Measurements from ENCODE around the gene GPC5.
"Not testable (repeated sequence)": the region's sequence is repeated elsewhere in the genome, so short reads cannot be mapped to it uniquely, and the experiment has no call there.

GPC5 gene

GRCh38 chr13:91389186-91389585, 9.2 kb upstream of the GPC5 start:
- H3K9me3 Mint-ChIP-seq: no peaks in the 10 kb centered on the region
- no peaks in the 10 kb centered on the region for H3K36me3 Mint-ChIP-seq (ENCODE audit: low read depth)
- H3K4me1 Mint-ChIP-seq (ENCODE audit: low read depth): no peaks in the 10 kb centered on the region
- intact Hi-C loops (cut with micrococcal nuclease): no loop called here
- H3K27ac Mint-ChIP-seq: no peak overlapping the region
- no peak overlapping the region for H3K4me3 Mint-ChIP-seq
- peaks cover 10% of the 10 kb centered on the region for H3K27me3 Mint-ChIP-seq

GRCh38 chr13:91397595-91397994, 826 bp upstream of the GPC5 start:
- Mint-ChIP-seq H3K27ac (no peak overlapping the region), H3K4me3 (no peak overlapping the region), H3K36me3 (ENCODE audit: low read depth) (no peaks in the 10 kb centered on the region), H3K9me3 (no peaks in the 10 kb centered on the region), H3K4me1 (ENCODE audit: low read depth) (peaks cover 20% of the 10 kb centered on the region), H3K27me3 (peaks cover 58% of the 10 kb centered on the region)
- intact Hi-C loops (cut with micrococcal nuclease): no loop called here

DNA sequence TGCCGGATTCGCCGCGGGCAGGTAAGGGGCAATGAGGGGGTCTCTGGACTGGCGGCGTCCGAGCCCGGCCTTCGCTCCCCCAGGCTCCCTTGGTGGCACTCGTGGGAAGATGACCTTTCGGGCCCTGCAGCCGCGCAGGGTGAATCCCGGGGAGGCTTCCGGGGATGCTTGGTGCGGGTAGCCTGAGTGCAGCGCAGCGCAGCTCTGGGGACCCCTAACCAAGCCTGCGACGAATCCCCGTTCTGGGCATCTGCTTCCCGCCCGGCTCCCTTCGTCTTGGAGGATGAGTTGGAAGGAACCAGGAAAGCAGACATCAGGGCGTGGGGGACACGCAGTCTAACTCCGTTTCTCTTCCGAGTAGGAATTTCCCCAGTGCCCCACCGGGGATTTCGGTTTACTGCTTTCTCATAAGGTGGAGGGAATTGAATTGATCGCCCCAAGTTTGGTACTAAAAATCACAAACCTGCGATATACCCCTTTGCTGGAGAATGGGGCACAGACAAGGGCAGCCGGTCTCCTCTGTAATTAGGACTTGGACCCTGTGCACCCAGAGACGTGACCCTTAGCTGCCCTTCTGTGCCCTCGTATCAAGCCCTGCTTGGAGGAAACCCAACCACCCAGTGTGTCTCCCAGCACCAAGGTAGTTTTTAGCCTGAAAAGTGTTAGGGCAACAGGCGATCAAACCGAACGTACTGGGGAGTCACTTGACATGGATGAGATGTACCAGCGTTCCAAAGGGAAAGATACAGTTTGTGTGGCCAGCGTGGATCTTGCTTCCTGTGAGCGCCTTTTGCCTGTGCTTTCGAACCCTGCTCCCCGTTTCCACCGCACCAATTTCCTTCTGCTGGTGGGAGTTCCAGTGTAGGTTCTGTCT, 1.0 kb downstream of the GPC5 start:
- intact Hi-C loops (cut with micrococcal nuclease): loop anchor here (2.0 kb wide), 1 partner anchor 53 kb away; the partner anchor contains the start of gene MIR17HG
- H3K27ac Mint-ChIP-seq: no peak overlapping the region
- H3K36me3 Mint-ChIP-seq (ENCODE audit: low read depth): no peaks in the 10 kb centered on the region
- H3K9me3 Mint-ChIP-seq: no peaks in the 10 kb centered on the region
- H3K4me1 Mint-ChIP-seq (ENCODE audit: low read depth): peaks cover 20% of the 10 kb centered on the region
- peaks cover 58% of the 10 kb centered on the region for H3K27me3 Mint-ChIP-seq
- H3K4me3 Mint-ChIP-seq: peak overlapping the region; percentile 74

- peaks cover 54% of the 10 kb centered on the region for H3K27me3 Mint-ChIP-seq
- no peak overlapping the region for H3K4me3 Mint-ChIP-seq
- intact Hi-C loops (cut with micrococcal nuclease): loop anchor here (2.0 kb wide), 1 partner anchor 53 kb away; the partner anchor contains the start of gene MIR17HG
- H3K27ac Mint-ChIP-seq: no peak overlapping the region
- peaks cover 20% of the 10 kb centered on the region for H3K4me1 Mint-ChIP-seq (ENCODE audit: low read depth)
- no peaks in the 10 kb centered on the region for H3K9me3 Mint-ChIP-seq
- H3K36me3 Mint-ChIP-seq (ENCODE audit: low read depth): no peaks in the 10 kb centered on the region
These were observed 1.6 kb downstream of the GPC5 start for GRCh38 chr13:91400063-91400399.

DNA sequence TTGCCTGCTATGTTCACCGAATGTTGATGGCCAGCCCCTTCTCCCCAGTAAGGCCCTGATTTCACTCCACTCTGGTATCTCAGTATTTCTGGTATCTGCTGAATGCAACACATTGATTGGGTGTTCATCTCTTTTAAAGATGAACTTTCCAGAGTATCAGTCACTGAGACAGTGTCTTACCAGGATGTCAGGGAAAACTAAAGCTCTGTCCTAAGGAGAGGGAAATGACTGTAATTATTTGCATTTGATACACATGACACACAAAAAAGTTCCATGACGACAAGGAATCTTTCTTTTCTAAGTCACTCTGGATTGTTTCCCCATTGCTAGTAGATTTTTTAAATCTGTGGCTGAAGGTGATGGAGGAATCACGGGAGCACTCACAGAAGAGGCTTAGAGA, 2.2 kb downstream of the GPC5 start:
- Mint-ChIP-seq H3K27ac (no peak overlapping the region), H3K4me3 (no peak overlapping the region), H3K4me1 (ENCODE audit: low read depth) (peaks cover 20% of the 10 kb centered on the region), H3K27me3 (peaks cover 52% of the 10 kb centered on the region), H3K9me3 (no peaks in the 10 kb centered on the region), H3K36me3 (ENCODE audit: low read depth) (no peaks in the 10 kb centered on the region)
- intact Hi-C loops (cut with micrococcal nuclease): loop anchor here (2.0 kb wide), 1 partner anchor 54 kb away; the partner anchor contains the start of gene MIR17HG

- intact Hi-C loops (cut with micrococcal nuclease): loop anchor here (2.0 kb wide), 1 partner anchor 55 kb away; the partner anchor contains the start of gene MIR17HG
- H3K4me3 Mint-ChIP-seq: no peak overlapping the region
- no peaks in the 10 kb centered on the region for H3K9me3 Mint-ChIP-seq
- no peaks in the 10 kb centered on the region for H3K36me3 Mint-ChIP-seq (ENCODE audit: low read depth)
- peaks cover 20% of the 10 kb centered on the region for H3K4me1 Mint-ChIP-seq (ENCODE audit: low read depth)
- H3K27ac Mint-ChIP-seq: no peak overlapping the region
- H3K27me3 Mint-ChIP-seq: peaks cover 44% of the 10 kb centered on the region
These were observed 3.5 kb downstream of the GPC5 start for GRCh38 chr13:91401920-91402319.

DNA sequence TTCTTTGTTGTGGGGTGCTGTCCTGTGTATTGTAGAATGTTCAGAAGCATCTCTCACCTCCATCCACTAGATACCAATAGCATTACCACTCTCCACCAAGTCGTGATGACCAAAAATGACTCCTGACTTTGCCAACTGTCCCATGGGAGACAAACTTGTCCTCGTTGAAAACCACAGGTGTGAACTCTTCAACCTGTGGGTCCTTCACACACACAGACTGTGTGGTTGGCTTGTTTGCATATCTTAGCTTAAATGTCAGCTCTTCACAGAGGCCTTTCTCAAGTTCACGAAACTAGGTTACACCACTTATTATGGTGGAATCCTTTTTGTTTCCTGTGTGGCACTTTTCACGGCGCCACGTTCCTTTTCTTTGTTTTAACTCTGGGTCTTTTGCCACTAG, 6.8 kb downstream of the GPC5 start:
- peaks cover 19% of the 10 kb centered on the region for H3K27me3 Mint-ChIP-seq
- H3K36me3 Mint-ChIP-seq (ENCODE audit: low read depth): no peaks in the 10 kb centered on the region
- no peak overlapping the region for H3K27ac Mint-ChIP-seq
- no peak overlapping the region for H3K4me3 Mint-ChIP-seq
- intact Hi-C loops (cut with micrococcal nuclease): no loop called here
- H3K4me1 Mint-ChIP-seq (ENCODE audit: low read depth): no peaks in the 10 kb centered on the region
- H3K9me3 Mint-ChIP-seq: no peaks in the 10 kb centered on the region

GRCh38 chr13:91406619-91407018, 8.2 kb downstream of the GPC5 start:
- intact Hi-C loops (cut with micrococcal nuclease): no loop called here
- H3K27me3 Mint-ChIP-seq: peaks cover 10% of the 10 kb centered on the region
- H3K36me3 Mint-ChIP-seq (ENCODE audit: low read depth): no peaks in the 10 kb centered on the region
- no peak overlapping the region for H3K27ac Mint-ChIP-seq
- H3K9me3 Mint-ChIP-seq: no peaks in the 10 kb centered on the region
- no peak overlapping the region for H3K4me3 Mint-ChIP-seq
- no peaks in the 10 kb centered on the region for H3K4me1 Mint-ChIP-seq (ENCODE audit: low read depth)

GRCh38 chr13:91408971-91409370, 10.6 kb downstream of the GPC5 start:
- Mint-ChIP-seq H3K36me3 (ENCODE audit: low read depth) (no peaks in the 10 kb centered on the region), H3K4me1 (ENCODE audit: low read depth) (no peaks in the 10 kb centered on the region), H3K27ac (no peak overlapping the region), H3K9me3 (no peaks in the 10 kb centered on the region), H3K27me3 (peaks cover 3% of the 10 kb centered on the region), H3K4me3 (no peak overlapping the region)
- intact Hi-C loops (cut with micrococcal nuclease): no loop called here

- not testable (repeated sequence) for H3K27ac Mint-ChIP-seq; H3K36me3 Mint-ChIP-seq (ENCODE audit: low read depth)
These were observed 18.2 kb downstream of the GPC5 start for GRCh38 chr13:91416579-91416978.

GRCh38 chr13:91417660-91418325, 19.4 kb downstream of the GPC5 start:
- Mint-ChIP-seq H3K36me3 (ENCODE audit: low read depth) (no peaks in the 10 kb centered on the region), H3K4me1 (ENCODE audit: low read depth) (no peaks in the 10 kb centered on the region), H3K27me3 (no peaks in the 10 kb centered on the region), H3K4me3 (no peak overlapping the region), H3K27ac (no peak overlapping the region), H3K9me3 (no peaks in the 10 kb centered on the region)
- intact Hi-C loops (cut with micrococcal nuclease): no loop called here

More at GRCh38 chr13:91416579-91416978, 18.2 kb downstream of the GPC5 start:
- H3K4me1 Mint-ChIP-seq (ENCODE audit: low read depth); H3K4me3 Mint-ChIP-seq; H3K9me3 Mint-ChIP-seq; intact Hi-C loops (cut with micrococcal nuclease); H3K27me3 Mint-ChIP-seq: not testable (repeated sequence)

GRCh38 chr13:91426913-91427312, 28.5 kb downstream of the GPC5 start:
- Mint-ChIP-seq H3K27me3 (no peaks in the 10 kb centered on the region), H3K4me1 (ENCODE audit: low read depth) (no peaks in the 10 kb centered on the region), H3K4me3 (no peak overlapping the region), H3K36me3 (ENCODE audit: low read depth) (no peaks in the 10 kb centered on the region), H3K27ac (no peak overlapping the region), H3K9me3 (peaks cover 55% of the 10 kb centered on the region)
- intact Hi-C loops (cut with micrococcal nuclease): no loop called here

- H3K4me3 Mint-ChIP-seq; H3K27me3 Mint-ChIP-seq; H3K36me3 Mint-ChIP-seq (ENCODE audit: low read depth); H3K4me1 Mint-ChIP-seq (ENCODE audit: low read depth); H3K27ac Mint-ChIP-seq; intact Hi-C loops (cut with micrococcal nuclease): not testable (repeated sequence)
- peaks cover 36% of the 10 kb centered on the region for H3K9me3 Mint-ChIP-seq
These were observed 40.3 kb downstream of the GPC5 start for GRCh38 chr13:91438674-91439073.

DNA sequence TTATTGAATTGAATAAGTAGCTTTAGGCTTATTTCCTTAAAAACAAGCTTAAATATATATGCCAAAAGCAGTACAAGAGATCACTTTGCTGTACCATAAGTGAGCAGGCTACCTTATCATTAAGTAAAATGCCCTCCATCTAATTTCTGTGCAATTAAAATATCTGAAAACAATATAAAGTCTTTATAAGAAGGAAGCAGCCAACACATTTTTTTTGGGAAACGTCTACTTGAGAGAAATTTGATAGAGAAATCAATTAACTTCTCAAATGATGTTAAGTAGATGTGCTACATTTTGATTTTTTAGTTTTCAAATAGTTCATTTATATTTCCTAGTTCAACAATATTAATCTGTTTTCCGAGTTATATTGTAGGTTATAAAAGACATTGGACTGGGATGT, 52.5 kb downstream of the GPC5 start:
- no peak overlapping the region for H3K27ac Mint-ChIP-seq
- H3K36me3 Mint-ChIP-seq (ENCODE audit: low read depth): no peaks in the 10 kb centered on the region
- H3K4me1 Mint-ChIP-seq (ENCODE audit: low read depth): no peaks in the 10 kb centered on the region
- H3K4me3 Mint-ChIP-seq: no peak overlapping the region
- no peaks in the 10 kb centered on the region for H3K9me3 Mint-ChIP-seq
- intact Hi-C loops (cut with micrococcal nuclease): no loop called here
- no peaks in the 10 kb centered on the region for H3K27me3 Mint-ChIP-seq
